Stimulated activated memory B cell treated with anti-CD40 and anti-IgM and Interleukin-4, amounts not matched to agents 10 μg/mL and 1 μg/mL and 100 μg/mL, for 72 hours (primary cell): ENCODE data around the gene CIC.

Source experiments
- ATAC-seq: fragments of 150-1000 bp; cut with Tn5 transposase; 2 replicates; pipeline ENCODE4 v1.10.0; 2021
- H3K27ac Mint-ChIP-seq: one replicate; pipeline ENCODE4 v1.8.0; 2022; ENCODE audit warnings: mild to moderate bottlenecking, mixed read lengths
- H3K27me3 Mint-ChIP-seq: one replicate; pipeline ENCODE4 v1.8.0; 2022; ENCODE audit warnings: mixed read lengths
- H3K36me3 Mint-ChIP-seq: one replicate; pipeline ENCODE4 v1.8.0; 2022; ENCODE audit warnings: mixed read lengths
- H3K4me1 Mint-ChIP-seq: one replicate; pipeline ENCODE4 v1.8.0; 2022; ENCODE audit warnings: mixed read lengths
- H3K4me3 Mint-ChIP-seq: one replicate; pipeline ENCODE4 v1.8.0; 2022; ENCODE audit warnings: mild to moderate bottlenecking, moderate library complexity, mixed read lengths
- H3K9me3 Mint-ChIP-seq: one replicate; pipeline ENCODE4 v1.8.0; 2022; ENCODE audit warnings: mixed read lengths

CIC gene

GRCh38 chr19:42285541-42285941, 16.5 kb downstream of the CIC start:
- Mint-ChIP-seq H3K36me3 (peaks cover 13% of the 10 kb centered on the region), H3K4me3 (peak overlapping the region; percentile 92), H3K4me1 (peaks cover 23% of the 10 kb centered on the region), H3K27me3 (no peaks in the 10 kb centered on the region), H3K9me3 (no peaks in the 10 kb centered on the region), H3K27ac (peak overlapping the region; percentile 77)
- ATAC-seq, result no peak

DNA sequence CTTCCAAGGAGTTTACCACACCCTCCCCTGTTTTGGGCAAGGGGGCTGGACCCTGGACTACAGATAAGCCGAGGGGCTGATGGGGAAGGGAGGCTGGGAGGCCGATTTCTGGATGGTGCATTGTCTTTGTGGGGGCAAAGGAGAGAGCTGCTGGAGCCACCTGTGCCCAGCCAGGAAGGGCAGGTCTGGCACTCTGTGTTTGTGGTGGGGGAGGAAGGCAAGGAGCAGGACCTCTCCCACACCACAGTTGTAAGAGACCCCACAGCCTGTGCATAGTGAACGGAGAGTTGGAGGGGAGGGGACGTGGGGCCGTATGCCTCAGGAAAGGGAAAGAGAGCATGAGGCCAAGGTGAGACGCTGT, 16.9 kb downstream of the CIC start:
- no peak for ATAC-seq
- Mint-ChIP-seq H3K36me3 (peaks cover 13% of the 10 kb centered on the region), H3K27me3 (no peaks in the 10 kb centered on the region), H3K27ac (peak overlapping the region; percentile 77), H3K4me1 (peaks cover 27% of the 10 kb centered on the region), H3K4me3 (peak overlapping the region; percentile 92), H3K9me3 (no peaks in the 10 kb centered on the region)

GRCh38 chr19:42286349-42287016, 17.4 kb downstream of the CIC start:
- Mint-ChIP-seq H3K9me3 (no peaks in the 10 kb centered on the region), H3K4me1 (peaks cover 32% of the 10 kb centered on the region), H3K27me3 (no peaks in the 10 kb centered on the region), H3K36me3 (peaks cover 17% of the 10 kb centered on the region), H3K4me3 (peak overlapping the region; percentile 92), H3K27ac (peak overlapping the region; percentile 77)
- ATAC-seq, result no peak

DNA sequence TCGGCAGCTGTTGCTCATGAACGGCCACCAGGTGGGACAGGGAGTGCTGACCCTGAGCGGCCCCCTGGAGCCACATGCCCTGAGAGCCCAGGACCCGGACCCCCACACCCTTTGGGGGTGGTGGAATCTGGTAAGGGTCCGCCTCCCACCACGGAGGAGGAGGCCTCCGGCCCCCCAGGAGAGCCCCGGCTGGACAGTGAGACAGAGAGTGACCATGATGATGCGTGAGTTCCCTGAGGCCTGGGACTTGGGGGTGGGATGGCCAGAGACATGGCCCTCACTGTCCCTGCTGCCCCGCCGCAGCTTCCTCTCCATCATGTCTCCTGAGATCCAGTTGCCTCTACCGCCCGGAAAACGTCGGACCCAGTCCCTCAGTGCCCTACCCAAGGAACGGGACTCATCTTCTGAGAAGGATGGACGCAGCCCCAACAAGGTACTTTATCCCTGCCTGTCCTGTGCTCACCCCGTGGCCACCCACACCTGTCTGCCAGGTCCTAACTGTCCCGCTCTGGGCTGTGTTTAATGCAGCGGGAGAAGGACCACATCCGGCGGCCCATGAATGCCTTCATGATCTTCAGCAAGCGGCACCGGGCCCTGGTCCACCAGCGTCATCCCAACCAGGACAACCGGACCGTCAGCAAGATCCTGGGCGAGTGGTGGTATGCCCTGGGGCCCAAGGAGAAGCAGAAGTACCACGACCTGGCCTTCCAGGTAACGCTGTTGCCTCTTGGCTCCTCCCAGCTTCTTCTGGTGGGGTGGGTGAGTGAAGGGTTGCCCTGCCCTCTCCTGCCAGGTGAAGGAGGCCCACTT, 18.2 kb downstream of the CIC start:
- H3K4me3 Mint-ChIP-seq, result no peak overlapping the region
- no peak overlapping the region for H3K27ac Mint-ChIP-seq
- no peak for ATAC-seq
- H3K9me3 Mint-ChIP-seq, result no peaks in the 10 kb centered on the region
- H3K36me3 Mint-ChIP-seq, result peaks cover 22% of the 10 kb centered on the region
- peaks cover 37% of the 10 kb centered on the region for H3K4me1 Mint-ChIP-seq
- H3K27me3 Mint-ChIP-seq, result no peaks in the 10 kb centered on the region

GRCh38 chr19:42287827-42288107, 18.7 kb downstream of the CIC start:
- H3K4me1 Mint-ChIP-seq, result peaks cover 37% of the 10 kb centered on the region
- H3K9me3 Mint-ChIP-seq, result no peaks in the 10 kb centered on the region
- H3K27me3 Mint-ChIP-seq, result no peaks in the 10 kb centered on the region
- H3K4me3 Mint-ChIP-seq, result no peak overlapping the region
- H3K27ac Mint-ChIP-seq, result no peak overlapping the region
- no peak for ATAC-seq
- peaks cover 22% of the 10 kb centered on the region for H3K36me3 Mint-ChIP-seq

DNA sequence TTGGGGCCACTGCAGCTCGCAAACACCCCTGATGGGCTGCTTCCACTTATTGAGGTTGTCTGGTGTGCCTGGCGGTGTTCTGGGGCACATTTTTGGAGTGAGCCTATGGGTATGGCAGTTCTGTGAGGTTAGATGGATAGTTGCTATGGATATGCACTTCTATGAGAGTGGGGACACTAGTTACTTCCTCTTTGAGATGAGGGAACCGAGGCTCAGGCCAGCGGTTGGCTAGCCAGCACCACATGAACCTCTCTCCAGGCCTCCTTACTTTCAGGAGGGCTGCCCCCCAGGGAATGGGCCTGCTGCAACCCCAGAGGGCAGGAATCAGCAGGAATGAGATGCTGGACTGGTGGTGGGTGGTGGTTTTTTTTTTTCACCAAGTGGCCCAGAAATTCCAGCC, 19.3 kb downstream of the CIC start:
- Mint-ChIP-seq H3K36me3 (peaks cover 27% of the 10 kb centered on the region), H3K4me3 (no peak overlapping the region), H3K27me3 (no peaks in the 10 kb centered on the region), H3K4me1 (peaks cover 42% of the 10 kb centered on the region), H3K27ac (peak overlapping the region; percentile 18), H3K9me3 (no peaks in the 10 kb centered on the region)
- ATAC-seq, result no peak

GRCh38 chr19:42288881-42289555, 20.0 kb downstream of the CIC start:
- no peaks in the 10 kb centered on the region for H3K9me3 Mint-ChIP-seq
- H3K4me1 Mint-ChIP-seq, result peaks cover 44% of the 10 kb centered on the region
- no peak overlapping the region for H3K4me3 Mint-ChIP-seq
- H3K27me3 Mint-ChIP-seq, result no peaks in the 10 kb centered on the region
- H3K27ac Mint-ChIP-seq, result peak overlapping the region; percentile 18
- ATAC-seq, result no peak
- peaks cover 33% of the 10 kb centered on the region for H3K36me3 Mint-ChIP-seq

DNA sequence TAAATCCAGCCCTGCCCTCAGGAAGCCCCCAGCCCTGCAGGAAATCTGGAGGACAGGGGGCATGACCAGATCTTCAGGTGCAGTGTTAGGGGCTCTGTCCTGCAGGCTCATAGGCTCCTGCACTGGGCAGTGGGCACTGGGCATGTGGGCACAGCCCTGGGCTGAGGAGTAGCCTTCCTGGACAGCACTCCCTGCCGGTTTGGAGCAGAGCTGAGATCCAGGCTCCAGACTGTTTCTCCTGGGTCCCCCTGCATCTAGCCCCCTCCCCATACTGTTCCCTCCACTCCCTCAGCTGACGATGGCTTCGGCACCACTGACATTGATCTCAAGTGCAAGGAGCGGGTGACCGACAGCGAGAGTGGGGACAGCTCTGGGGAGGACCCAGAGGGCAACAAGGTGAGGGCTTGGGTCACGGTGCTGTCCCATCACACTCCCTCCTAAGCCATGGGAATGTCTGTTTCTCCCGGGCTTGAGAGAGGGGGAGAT, 20.5 kb downstream of the CIC start:
- ATAC-seq, result no peak
- Mint-ChIP-seq H3K36me3 (peaks cover 35% of the 10 kb centered on the region), H3K9me3 (no peaks in the 10 kb centered on the region), H3K27me3 (no peaks in the 10 kb centered on the region), H3K4me1 (peaks cover 42% of the 10 kb centered on the region), H3K4me3 (no peak overlapping the region), H3K27ac (no peak overlapping the region)

GRCh38 chr19:42290136-42290522, 21.1 kb downstream of the CIC start:
- Mint-ChIP-seq H3K4me3 (no peak overlapping the region), H3K4me1 (peaks cover 37% of the 10 kb centered on the region), H3K36me3 (peaks cover 35% of the 10 kb centered on the region), H3K9me3 (no peaks in the 10 kb centered on the region), H3K27ac (no peak overlapping the region), H3K27me3 (no peaks in the 10 kb centered on the region)
- ATAC-seq, result no peak

GRCh38 chr19:42290523-42291434, 21.7 kb downstream of the CIC start:
- Mint-ChIP-seq H3K4me3 (no peak overlapping the region), H3K27ac (no peak overlapping the region), H3K27me3 (no peaks in the 10 kb centered on the region), H3K36me3 (peaks cover 35% of the 10 kb centered on the region), H3K4me1 (peaks cover 30% of the 10 kb centered on the region), H3K9me3 (no peaks in the 10 kb centered on the region)
- ATAC-seq, result peak; percentile 65

GRCh38 chr19:42291435-42291810, 22.4 kb downstream of the CIC start:
- ATAC-seq, result no peak
- Mint-ChIP-seq H3K9me3 (no peaks in the 10 kb centered on the region), H3K27me3 (no peaks in the 10 kb centered on the region), H3K36me3 (peaks cover 30% of the 10 kb centered on the region), H3K4me1 (peaks cover 30% of the 10 kb centered on the region), H3K4me3 (no peak overlapping the region), H3K27ac (no peak overlapping the region)

- Mint-ChIP-seq H3K4me3 (no peak overlapping the region), H3K9me3 (no peaks in the 10 kb centered on the region), H3K27me3 (no peaks in the 10 kb centered on the region), H3K36me3 (peaks cover 30% of the 10 kb centered on the region), H3K4me1 (peaks cover 33% of the 10 kb centered on the region), H3K27ac (no peak overlapping the region)
- ATAC-seq, result no peak
Observed at GRCh38 chr19:42292042-42292960, 23.2 kb downstream of the CIC start.

- Mint-ChIP-seq H3K9me3 (no peaks in the 10 kb centered on the region), H3K4me3 (no peak overlapping the region), H3K27ac (no peak overlapping the region), H3K36me3 (peaks cover 30% of the 10 kb centered on the region), H3K27me3 (no peaks in the 10 kb centered on the region), H3K4me1 (peaks cover 33% of the 10 kb centered on the region)
- no peak for ATAC-seq
Observed at GRCh38 chr19:42292963-42293362, 23.9 kb downstream of the CIC start.

- peaks cover 33% of the 10 kb centered on the region for H3K4me1 Mint-ChIP-seq
- no peak for ATAC-seq
- no peak overlapping the region for H3K27ac Mint-ChIP-seq
- H3K36me3 Mint-ChIP-seq, result peaks cover 27% of the 10 kb centered on the region
- no peak overlapping the region for H3K4me3 Mint-ChIP-seq
- no peaks in the 10 kb centered on the region for H3K9me3 Mint-ChIP-seq
- no peaks in the 10 kb centered on the region for H3K27me3 Mint-ChIP-seq
Observed at GRCh38 chr19:42293540-42293939, 24.5 kb downstream of the CIC start.
